GM12872 (cell line): ENCODE results near the gene TMEM176B.
A peak's percentile ranks its signal among the peaks of the same experiment; 100 is the strongest.

Source experiments
- CTCF ChIP-seq: IDR thresholded peaks from 3 replicates; pipeline ENCODE4 v1.5.1; 2011; ENCODE audit warnings: low read depth, mild to moderate bottlenecking, low read length, moderate library complexity; ENCODE audit not compliant: insufficient read depth

TMEM176B gene

DNA sequence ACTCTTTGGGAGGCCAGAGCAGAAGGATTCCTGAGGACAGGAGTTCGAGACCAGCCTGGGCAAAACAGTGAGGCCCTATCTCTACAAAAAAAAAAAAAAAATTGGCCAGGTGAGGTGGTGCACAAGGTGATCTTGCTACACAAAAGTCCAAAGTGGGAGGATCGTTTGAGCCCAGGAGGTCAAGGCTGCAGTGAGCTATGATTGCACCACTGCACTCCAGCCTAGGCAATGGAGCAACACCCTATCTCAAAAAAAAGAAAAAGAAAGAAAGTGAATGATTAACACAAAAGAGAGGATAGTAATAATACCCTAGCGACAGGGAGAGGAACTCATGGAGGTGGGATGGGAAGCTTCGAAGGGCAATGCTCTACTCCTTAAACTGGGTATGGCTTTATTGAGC is 30.4 kb downstream of the TMEM176B start:
- no peak for TF ChIP-seq CTCF

- TF ChIP-seq CTCF, result no peak
Measured at GRCh38 chr7:150766334-150766709, 33.8 kb downstream of the TMEM176B start.

DNA sequence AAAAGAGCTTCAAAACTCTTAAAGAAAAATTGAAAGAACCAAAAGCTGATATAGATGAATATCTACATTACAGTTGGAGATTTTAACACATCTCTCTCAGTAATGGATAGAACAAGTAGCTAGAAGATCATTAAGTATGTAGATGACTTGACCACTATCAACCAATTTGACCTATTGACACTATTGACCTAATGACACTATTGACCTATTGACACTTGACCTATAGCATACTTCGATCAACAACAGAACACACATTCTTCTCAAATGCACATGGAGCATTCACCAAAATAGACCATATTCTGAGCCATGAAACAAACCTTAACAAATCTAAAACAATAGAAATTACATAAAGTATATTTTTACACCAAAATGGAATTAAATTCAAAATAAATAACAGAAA is 40.7 kb downstream of the TMEM176B start:
- no peak for TF ChIP-seq CTCF

DNA sequence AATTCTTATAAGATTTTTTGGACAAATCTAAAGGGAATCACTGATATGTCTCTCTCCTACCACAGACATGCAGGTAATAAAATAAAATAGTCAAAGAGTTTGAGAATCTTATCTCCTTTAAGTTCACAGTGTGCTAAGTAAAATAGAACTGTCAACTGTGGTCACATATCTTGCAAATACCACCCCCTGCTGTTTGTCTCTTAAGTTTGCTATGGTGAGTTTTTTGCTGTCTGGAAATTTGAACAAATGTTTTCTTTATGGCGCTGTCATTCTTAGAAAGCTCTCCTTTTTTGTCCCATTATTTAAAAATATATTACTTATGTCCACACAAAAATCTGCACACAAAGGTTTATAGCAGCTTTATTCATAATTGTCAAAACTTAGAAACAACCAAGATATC is 43.3 kb downstream of the TMEM176B start:
- peak; percentile 28; the same call in 1 of the 3 replicates for TF ChIP-seq CTCF

- no peak for TF ChIP-seq CTCF
Measured at GRCh38 chr7:150756166-150756565, 44.0 kb downstream of the TMEM176B start.

DNA sequence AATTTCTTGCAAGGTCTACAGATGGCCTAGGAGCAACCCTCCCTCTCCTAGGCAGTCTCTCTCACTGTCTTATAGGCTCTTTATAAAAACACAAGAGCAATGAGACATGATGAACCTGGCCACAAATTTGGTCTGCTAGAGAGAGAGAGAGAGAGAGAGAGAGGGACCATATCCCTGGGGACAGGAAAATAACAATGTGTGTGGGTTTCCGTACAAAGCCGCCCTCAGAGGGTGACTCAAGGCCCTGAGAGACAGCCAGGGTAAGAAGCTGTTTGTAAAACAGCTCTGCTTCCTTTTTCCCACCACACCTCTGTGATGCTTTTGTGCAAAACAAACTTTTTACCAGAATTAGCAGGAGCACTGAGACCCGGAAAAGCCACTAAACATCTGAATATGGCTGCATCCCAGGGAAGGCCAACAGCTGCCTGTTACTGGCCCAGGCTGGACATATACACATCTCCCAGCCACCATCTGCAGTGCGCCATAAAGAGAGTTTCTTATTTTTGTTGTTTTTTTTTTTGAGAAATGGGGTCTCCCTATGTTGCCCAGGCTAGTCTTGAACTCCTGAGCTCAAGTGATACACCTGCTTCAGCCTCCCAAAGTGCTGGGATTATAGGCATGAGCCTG is 44.6 kb downstream of the TMEM176B start:
- TF ChIP-seq CTCF, result no peak

- TF ChIP-seq CTCF, result no peak
Measured at GRCh38 chr7:150754951-150755350, 45.2 kb downstream of the TMEM176B start.
